Spleen (tissue), 7 donors: Measurements from ENCODE around the gene MGMT.

Experiments used
- CTCF ChIP-seq, 11 experiments: fragments of 200-600 bp in 7 of 11; fragments of 450-650 bp in 4 of 11; sonication (generic) in 4 of 11; IDR thresholded peaks in 8 of 11; conservative IDR thresholded peaks in 3 of 11; 1 replicate in 7 of 11; 2 replicates in 4 of 11; pipeline versions ENCODE4 v1.4.0 to v1.8.0; 2016 to 2021; ENCODE audit warnings: antibody characterized with exemption in 11 of 11, inconsistent platforms in 4 of 11, mild to moderate bottlenecking in 1 of 11
- POLR2A ChIP-seq, 3 donors: fragments of 450-650 bp; IDR thresholded peaks; one replicate each; pipeline ENCODE4 v1.5.1; 2017; ENCODE audit warnings: antibody characterized with exemption in 3 of 3, mild to moderate bottlenecking in 1 of 3
- POLR2AphosphoS5 ChIP-seq, 3 donors: sonication (generic); formaldehyde crosslinking; IDR thresholded peaks; one replicate each; pipeline ENCODE4 v1.5.1; 2017; ENCODE audit warnings: antibody characterized with exemption in 3 of 3
- donor health status: DM: no; HTN: no; CAD: no; lungs with moderate emphysema.
- donor health status: DM: no; HTN: no; CAD: no.
- donor health status: DM: no; HTN: no; CAD: no.

GRCh38 chr10:129624526-129624925 is 157.5 kb downstream of the MGMT start:
- TF ChIP-seq CTCF (IDR thresholded peaks at IDR 0.05 in 8 of 11, conservative IDR thresholded peaks at IDR 0.05 in 3 of 11) (no peak), POLR2A (IDR thresholded peaks at IDR 0.05) (no peak), POLR2AphosphoS5 (IDR thresholded peaks at IDR 0.05) (no peak)
